IPS DF 4.7 (cell line): ENCODE measurements around the gene TAF5.
"Not testable (repeated sequence)": the region's sequence is repeated elsewhere in the genome, so short reads cannot be mapped to it uniquely, and the experiment has no call there.

ENCODE experiments used
- DNase-seq: peaks from one replicate; pipeline ENCODE4 v3.0.0-alpha.2; 2013; ENCODE audit warnings: low spot score; ENCODE audit errors: extremely low read depth

The TAF5 gene

DNA sequence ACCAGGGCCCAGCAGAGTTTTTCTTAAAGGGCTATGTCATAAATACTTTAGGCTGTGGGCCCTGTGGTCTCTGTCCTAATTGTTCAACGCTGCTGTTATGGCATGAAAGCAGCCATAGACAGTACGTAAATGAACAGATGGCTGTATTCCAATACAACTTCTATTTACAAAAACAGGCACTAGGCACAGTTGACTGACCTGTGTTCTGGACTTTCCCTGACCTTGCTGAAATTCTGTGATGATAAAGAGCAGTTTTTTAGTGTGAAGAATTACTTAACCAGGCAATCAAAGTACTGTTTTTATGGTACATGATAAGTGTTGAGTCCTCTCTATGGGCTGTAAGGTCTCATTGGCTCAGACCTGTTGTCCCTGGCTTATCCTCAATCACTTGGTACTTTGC, 45.8 kb downstream of the TAF5 start:
- no peak for DNase-seq

DNA sequence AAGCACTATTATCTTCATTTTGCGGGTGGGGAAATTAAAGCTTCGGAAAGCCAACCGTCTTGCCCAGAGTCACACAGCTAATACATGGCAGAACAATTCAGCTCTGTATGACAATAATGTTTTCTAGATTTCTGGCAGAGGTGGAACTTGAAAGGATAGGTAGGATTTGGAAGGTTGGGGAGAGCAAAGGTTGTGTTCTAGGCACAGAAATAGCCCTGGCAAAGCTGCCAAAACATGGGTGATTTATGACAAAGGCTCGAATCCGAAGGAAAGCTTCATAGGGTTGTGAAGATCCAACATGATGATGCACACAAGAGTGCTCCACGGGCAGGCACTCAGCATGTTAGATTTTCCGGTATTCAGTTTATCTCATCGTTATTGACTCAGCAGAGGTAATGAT, 47.8 kb downstream of the TAF5 start:
- DNase-seq = no peak

DNA sequence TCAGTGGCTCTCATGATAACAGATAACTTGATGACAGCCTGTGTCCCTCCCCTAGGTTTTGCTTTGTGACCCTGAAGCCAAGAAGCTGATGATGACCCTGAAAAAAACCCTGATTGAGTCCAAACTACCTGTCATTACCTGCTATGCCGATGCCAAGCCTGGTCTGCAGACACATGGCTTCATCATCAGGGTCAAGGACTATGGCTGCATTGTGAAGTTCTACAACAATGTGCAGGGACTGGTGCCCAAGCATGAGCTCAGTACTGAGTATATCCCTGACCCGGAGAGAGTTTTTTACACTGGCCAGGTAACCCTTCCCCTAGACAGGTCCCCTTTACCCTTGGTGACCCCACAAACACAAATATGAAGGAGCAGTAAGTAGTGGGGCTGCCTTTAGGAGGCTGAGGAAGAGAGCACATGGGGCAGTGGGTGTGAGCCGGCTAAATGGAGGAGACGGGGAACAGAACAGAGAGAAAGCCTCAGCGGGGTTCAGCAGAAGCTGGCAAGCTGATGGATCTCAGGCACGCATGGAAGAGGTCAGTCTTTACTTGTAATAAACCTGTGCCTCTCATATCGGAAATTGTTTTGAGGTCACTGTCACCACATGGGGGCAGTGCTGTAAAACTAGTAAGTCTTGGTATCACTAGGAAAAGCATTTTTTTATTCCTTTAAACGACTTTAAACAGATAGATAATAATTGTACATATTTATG, 48.8 kb downstream of the TAF5 start:
- DNase-seq = no peak

DNA sequence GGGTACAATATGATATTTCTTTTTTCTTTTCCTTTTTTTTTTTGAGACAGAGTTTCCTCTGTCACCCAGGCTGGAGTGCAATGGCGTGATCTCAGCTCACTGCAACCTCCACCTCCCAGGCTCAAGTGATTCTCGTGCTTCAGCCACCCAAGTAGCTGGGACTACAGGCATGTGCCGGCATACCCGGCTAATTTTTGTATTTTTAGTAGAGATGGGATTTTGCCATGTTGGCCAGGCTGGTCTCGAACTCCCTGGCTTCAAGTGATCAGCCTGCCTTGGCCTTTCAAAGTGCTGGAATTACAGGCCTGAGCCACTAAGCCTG, 49.3 kb downstream of the TAF5 start:
- not testable (repeated sequence) for DNase-seq

DNA sequence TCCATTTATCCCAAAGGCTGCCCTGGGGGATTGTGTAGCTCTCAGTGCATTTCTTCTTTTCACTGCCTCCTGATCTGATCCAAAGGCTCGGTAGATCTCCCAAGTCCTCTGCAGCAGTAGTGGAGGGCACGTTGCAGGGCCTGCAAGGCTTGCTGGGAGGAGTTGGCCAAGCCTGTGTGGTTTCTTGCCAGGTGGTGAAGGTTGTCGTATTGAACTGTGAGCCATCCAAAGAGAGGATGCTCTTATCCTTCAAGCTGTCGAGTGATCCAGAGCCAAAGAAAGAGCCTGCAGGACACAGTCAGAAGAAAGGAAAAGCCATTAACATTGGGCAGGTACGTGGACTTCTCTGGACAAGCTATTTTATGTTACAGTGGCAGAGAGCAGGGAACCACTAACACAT, 49.8 kb downstream of the TAF5 start:
- DNase-seq = no peak

DNA sequence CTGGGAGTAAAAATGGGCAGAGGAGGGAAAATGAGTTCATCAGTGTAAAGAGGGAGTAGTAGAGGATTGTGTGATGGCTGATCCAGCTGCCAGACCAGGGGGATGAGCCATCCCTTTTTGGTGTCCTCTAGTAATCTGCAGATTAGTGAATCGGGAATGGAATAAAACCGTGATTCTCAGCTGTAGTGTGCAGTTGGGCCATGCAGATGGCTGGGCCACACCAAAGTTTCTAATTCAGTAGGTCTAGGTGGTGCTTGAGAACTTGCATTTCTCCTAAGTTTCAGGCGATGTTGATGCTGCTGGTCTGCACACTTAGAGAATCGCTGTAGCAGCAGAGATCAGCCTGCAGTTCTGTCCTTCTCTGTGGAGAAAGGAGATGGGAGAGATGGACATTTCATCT, 51.3 kb downstream of the TAF5 start:
- DNase-seq = no peak

DNA sequence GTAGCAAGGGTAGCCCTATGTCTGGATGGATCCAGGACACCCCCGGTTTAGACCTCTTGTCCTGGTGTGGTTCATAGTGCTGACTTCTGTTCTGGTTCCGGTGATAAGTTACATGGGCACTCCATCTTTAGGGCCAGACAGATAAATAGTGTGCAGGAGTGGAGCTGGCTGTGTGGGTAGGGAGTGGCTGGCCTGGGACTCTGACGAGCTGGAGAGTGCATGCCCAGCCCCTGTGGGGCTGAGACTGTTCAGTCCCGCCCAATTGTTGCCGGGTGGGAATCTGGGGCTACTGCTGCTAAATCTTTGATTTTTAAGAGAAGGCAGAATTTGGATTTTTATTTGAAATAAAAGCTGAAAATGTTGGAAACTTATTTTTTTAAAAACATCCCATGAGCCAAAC, 56.0 kb downstream of the TAF5 start:
- DNase-seq = no peak

DNA sequence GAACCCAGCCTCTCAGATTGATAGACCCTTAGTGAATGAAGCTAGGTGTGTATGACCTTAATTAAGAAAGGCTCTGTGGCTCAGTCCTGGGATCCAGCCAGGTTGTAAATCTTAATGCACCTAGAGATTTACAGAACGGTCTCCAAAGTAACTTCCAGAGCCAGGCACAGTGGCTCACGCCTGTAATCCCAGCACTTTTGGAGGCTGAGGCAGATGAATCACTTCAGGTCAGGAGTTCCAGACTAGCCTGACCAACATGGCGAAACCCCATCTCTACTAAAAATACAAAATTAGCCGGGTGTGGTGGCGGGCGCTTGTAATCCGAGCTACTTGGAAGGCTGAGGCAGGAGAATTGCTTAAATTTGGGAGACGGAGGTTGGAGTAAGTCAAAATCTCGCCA, 60.1 kb downstream of the TAF5 start:
- DNase-seq = no peak

DNA sequence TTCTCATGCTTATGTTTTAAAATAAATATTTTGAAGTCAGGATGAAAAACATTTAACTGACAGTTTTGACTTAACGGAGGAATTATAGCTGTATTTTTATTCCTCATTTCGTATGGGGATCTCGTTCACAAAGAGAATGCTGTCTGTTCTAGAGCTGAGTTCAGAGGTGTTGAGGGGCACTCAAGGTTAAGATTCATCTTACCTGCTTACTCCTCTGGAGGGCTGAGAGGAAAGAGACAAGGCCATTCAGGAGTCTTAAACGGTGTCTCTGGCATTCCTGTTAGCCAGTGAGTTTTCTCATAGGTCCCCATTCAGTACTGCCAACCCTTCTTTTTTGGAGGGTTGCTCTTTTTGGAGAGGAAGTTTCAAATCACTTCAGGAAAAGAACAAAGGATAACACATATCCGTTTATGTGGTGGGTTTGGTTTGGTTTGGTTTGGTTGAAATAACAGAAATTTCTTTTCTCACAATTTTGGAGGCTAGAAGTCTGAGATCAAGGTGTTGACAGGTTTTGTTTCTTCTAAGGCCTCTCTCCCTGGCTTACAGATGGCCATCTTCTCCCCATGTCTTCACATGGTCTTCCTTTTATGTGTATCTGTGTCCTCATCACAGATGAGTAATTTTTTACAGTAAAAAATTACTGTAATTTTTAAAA, 61.3 kb downstream of the TAF5 start:
- DNase-seq = no peak

DNA sequence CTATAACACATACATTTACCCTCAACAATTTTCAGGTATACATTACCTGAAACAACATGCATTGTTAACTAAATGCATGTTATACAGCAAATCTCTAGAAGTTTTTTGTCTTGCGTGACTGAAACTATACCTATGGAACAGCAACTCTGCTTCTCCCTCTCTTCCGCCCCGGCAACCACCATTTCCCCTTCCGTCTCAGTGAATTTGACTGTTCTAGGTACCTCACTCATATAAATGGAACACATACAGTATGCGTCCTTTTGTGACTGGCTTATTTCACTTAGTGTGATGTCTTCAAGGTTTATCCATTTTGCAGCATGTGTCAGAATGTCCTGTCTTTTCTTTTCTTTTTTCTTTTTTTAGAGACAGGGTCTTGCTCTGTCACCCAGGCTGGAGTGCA, 61.9 kb downstream of the TAF5 start:
- no peak for DNase-seq

DNA sequence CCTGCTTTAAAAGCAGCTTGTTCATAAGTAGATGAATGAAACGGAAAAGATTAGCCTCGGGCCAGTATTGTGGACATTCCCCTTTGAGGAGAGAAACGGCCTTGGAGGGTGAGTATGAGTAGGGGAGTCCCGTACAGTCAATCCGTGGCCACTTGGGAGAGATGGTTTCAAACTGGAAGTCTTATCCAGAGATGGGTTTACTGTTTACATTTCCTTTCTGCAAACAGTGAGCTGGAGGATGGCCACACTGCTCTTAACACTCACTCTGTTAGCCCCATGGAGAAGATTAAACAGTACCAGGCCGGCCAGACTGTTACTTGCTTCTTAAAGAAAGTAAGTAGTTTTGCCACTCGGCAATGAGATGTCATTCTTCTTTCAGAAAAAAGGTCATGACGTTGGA, 64.1 kb downstream of the TAF5 start:
- no peak for DNase-seq

DNA sequence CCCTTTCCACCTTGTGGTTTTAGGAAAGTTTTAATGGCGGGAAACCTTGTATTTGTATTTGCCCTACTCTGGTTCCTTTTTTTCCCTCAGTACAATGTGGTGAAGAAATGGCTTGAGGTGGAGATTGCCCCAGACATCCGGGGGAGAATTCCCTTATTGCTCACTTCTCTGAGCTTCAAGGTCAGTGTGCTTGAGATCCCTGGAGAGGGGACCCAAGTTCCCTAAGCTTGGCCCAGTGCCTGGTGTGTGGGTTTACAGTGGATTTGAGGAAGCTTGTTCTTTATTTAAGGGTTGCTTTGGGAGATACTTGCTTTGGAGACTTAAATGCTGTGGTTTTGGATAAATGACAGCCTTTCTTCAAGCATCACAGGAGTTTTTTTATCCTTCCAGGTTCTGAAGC, 66.1 kb downstream of the TAF5 start:
- DNase-seq = no peak
